Measurements from ENCODE around the gene FAM170B.

FAM170B gene

GRCh38 chr10:49152037-49152436 is 18.2 kb upstream of the FAM170B start:
- no peak for TF ChIP-seq CTCF (conservative IDR thresholded peaks at IDR 0.05; ENCODE audit: low read length)

GRCh38 chr10:49151481-49151880 is 17.7 kb upstream of the FAM170B start:
- no peak for DNase-seq (ENCODE audit: low read depth)
- no peak for TF ChIP-seq CTCF (conservative IDR thresholded peaks at IDR 0.05; ENCODE audit: low read length)
- H3K4me3 ChIP-seq (ENCODE audit: low read length), result no peak overlapping the region

More at GRCh38 chr10:49152037-49152436, 18.2 kb upstream of the FAM170B start:
- no peak overlapping the region for H3K4me3 ChIP-seq (ENCODE audit: low read length)
- DNase-seq (ENCODE audit: low read depth), result no peak

- no peak for TF ChIP-seq CTCF (conservative IDR thresholded peaks at IDR 0.05; ENCODE audit: low read length)
- DNase-seq (ENCODE audit: low read depth), result peak; percentile 24
- H3K4me3 ChIP-seq (ENCODE audit: low read length), result no peak overlapping the region
Measured at GRCh38 chr10:49151025-49151445, 17.2 kb upstream of the FAM170B start.

- no peak for DNase-seq (ENCODE audit: low read depth)
- H3K4me3 ChIP-seq (ENCODE audit: low read length), result no peak overlapping the region
- no peak for TF ChIP-seq CTCF (conservative IDR thresholded peaks at IDR 0.05; ENCODE audit: low read length)
Measured at GRCh38 chr10:49150426-49150825, 16.6 kb upstream of the FAM170B start.

GRCh38 chr10:49149881-49150280 is 16.1 kb upstream of the FAM170B start:
- no peak for DNase-seq (ENCODE audit: low read depth)
- H3K4me3 ChIP-seq (ENCODE audit: low read length), result no peak overlapping the region
- no peak for TF ChIP-seq CTCF (conservative IDR thresholded peaks at IDR 0.05; ENCODE audit: low read length)

- no peak overlapping the region for H3K4me3 ChIP-seq (ENCODE audit: low read length)
- peak; percentile 83 for DNase-seq (ENCODE audit: low read depth)
- no peak for TF ChIP-seq CTCF (conservative IDR thresholded peaks at IDR 0.05; ENCODE audit: low read length)
Measured at GRCh38 chr10:49144058-49144720, 10.4 kb upstream of the FAM170B start.

- no peak for TF ChIP-seq CTCF (conservative IDR thresholded peaks at IDR 0.05; ENCODE audit: low read length)
- H3K4me3 ChIP-seq (ENCODE audit: low read length), result no peak overlapping the region
Measured at GRCh38 chr10:49143249-49143648, 9.4 kb upstream of the FAM170B start.

More at GRCh38 chr10:49143249-49143648, 9.4 kb upstream of the FAM170B start:
- DNase-seq (ENCODE audit: low read depth), result no peak

Data from AG10803 (cell line).